ENCODE measurements around the gene SH3TC2. TPM values are rescaled to one million over a fixed set of nuclear protein-coding genes. Genes with fewer than 3 reads are reported as not detected.
A peak's percentile ranks its signal among the peaks of the same experiment; 100 is the strongest.

The SH3TC2 gene
- total and polyA plus RNA-seq, 4 donors, result 1.1 to 2.9 TPM; not detected in 2

DNA sequence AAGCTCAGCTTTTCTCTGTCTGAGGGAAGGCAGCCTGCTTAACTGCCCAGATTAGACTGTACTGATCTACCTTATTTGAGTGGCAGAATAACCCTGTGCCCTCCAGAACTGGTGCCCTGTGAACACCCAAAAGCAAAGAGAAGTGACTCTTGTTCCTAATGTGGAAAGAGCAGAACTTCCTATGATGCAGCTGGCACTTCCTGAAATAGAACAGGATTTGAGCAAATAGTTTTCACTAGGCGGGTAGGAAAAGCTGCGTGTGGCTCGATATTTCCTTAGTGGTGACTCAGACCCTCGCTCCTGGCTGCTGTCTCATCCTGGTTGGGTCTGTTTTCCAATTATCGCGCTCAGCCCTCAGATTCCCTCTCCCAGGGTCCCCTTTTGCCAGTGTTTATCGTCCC is 89.9 kb downstream of the SH3TC2 start:
- WGBS, 2 donors, result 4 to 5% methylated on average over 7 of the region's 7 CpGs
- Histone ChIP-seq H3K27ac (ENCODE audit: low read depth in 1 of 2, low read length in 2 of 2) (peak overlapping the region; percentile 74 to 91), H3K27me3 (ENCODE audit: control insufficient read depth in 1 of 2, insufficient read depth in 2 of 2, low read length in 1 of 2) (no peaks in the 10 kb centered on the region), H3K36me3 (ENCODE audit: control insufficient read depth in 1 of 2, insufficient read depth in 2 of 2, low read length in 1 of 2) (no peaks in the 10 kb centered on the region), H3K4me1 (ENCODE audit: control insufficient read depth in 1 of 2, insufficient read depth in 2 of 2, low read length in 2 of 2) (peaks cover 0 to 2% of the 10 kb centered on the region in 2 donors), H3K9me3 (ENCODE audit: control insufficient read depth, low read length) (no peaks in the 10 kb centered on the region), H3K4me3 (ENCODE audit: low read length in 2 of 2) (no peak overlapping the region)
- DNase-seq (peak; percentile 75 to 80), ATAC-seq (ENCODE audit: low FRiP score) (peak; percentile 79)
- intact Hi-C loops (cut with DNase I), result no loop called here

- ATAC-seq (ENCODE audit: low FRiP score) (no peak), DNase-seq (no peak)
- no peaks in the 10 kb centered on the region for H3K36me3 ChIP-seq (ENCODE audit: control insufficient read depth in 1 of 2, insufficient read depth in 2 of 2, low read length in 1 of 2)
- no peak overlapping the region for H3K4me3 ChIP-seq (ENCODE audit: low read length in 2 of 2)
- peaks cover 0 to 2% of the 10 kb centered on the region in 2 donors for H3K4me1 ChIP-seq (ENCODE audit: control insufficient read depth in 1 of 2, insufficient read depth in 2 of 2, low read length in 2 of 2)
- no peaks in the 10 kb centered on the region for H3K9me3 ChIP-seq (ENCODE audit: control insufficient read depth, low read length)
- no peaks in the 10 kb centered on the region for H3K27me3 ChIP-seq (ENCODE audit: control insufficient read depth in 1 of 2, insufficient read depth in 2 of 2, low read length in 1 of 2)
- H3K27ac ChIP-seq (ENCODE audit: low read depth in 1 of 2, low read length in 2 of 2), result peak overlapping the region; percentile 46 to 91
- intact Hi-C loops (cut with DNase I), result no loop called here
- WGBS, 2 donors, result 92% methylated on average over 4 of the region's 4 CpGs
These were observed 90.5 kb downstream of the SH3TC2 start for GRCh38 chr5:148972396-148972795.

DNA sequence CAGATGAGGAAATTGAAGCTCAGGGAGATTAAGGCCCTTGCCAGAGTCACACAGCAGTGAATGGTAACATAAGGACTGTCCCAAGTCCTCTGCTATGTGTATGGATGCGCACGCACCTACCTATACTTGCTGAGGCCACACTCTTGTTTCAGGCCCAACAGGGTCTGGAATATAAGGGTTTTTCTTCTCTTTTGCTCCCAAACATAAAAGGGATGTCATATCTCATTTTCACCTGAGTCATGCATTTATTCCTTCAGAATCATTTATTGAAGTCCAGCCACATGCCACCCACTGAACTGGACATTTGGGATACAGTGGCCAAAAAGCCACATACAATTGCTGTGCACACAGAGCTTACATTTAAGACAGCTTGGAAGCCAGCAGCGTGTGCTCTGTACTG is 92.0 kb downstream of the SH3TC2 start:
- no peaks in the 10 kb centered on the region for H3K27me3 ChIP-seq (ENCODE audit: control insufficient read depth in 1 of 2, insufficient read depth in 2 of 2, low read length in 1 of 2)
- DNase-seq, result no peak
- 90% methylated on average over 3 of the region's 3 CpGs for WGBS, 2 donors
- no peak for ATAC-seq (ENCODE audit: low FRiP score)
- no peak overlapping the region for H3K4me3 ChIP-seq (ENCODE audit: low read length in 2 of 2)
- H3K27ac ChIP-seq (ENCODE audit: low read depth in 1 of 2, low read length in 2 of 2), result peak overlapping the region in 1 of 2 donors; percentile 76
- H3K36me3 ChIP-seq (ENCODE audit: control insufficient read depth in 1 of 2, insufficient read depth in 2 of 2, low read length in 1 of 2), result no peaks in the 10 kb centered on the region
- H3K9me3 ChIP-seq (ENCODE audit: control insufficient read depth, low read length), result no peaks in the 10 kb centered on the region
- intact Hi-C loops (cut with DNase I), result no loop called here
- H3K4me1 ChIP-seq (ENCODE audit: control insufficient read depth in 1 of 2, insufficient read depth in 2 of 2, low read length in 2 of 2), result peaks cover 4 to 5% of the 10 kb centered on the region in 2 donors

DNA sequence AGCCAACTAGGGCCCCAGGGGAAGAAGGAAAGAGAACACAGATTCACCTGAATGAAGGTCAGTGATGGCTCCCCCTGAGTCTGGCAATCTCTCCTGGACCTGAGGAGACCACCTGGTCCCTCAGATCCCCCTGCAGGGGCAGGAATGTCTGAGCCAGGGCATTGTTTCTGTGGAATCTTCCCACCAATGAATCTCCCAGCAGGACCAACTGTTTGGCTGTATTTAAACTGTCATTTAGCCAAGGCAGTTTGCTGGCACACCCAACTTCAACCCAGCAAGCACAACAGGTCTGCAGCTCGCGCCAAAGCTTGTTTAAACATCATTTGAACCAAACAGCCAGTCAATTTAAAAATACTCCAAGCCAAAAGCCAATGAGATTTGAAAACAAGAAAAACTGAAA is 92.6 kb downstream of the SH3TC2 start:
- Histone ChIP-seq H3K36me3 (ENCODE audit: control insufficient read depth in 1 of 2, insufficient read depth in 2 of 2, low read length in 1 of 2) (no peaks in the 10 kb centered on the region), H3K9me3 (ENCODE audit: control insufficient read depth, low read length) (no peaks in the 10 kb centered on the region), H3K27me3 (ENCODE audit: control insufficient read depth in 1 of 2, insufficient read depth in 2 of 2, low read length in 1 of 2) (no peaks in the 10 kb centered on the region), H3K4me1 (ENCODE audit: control insufficient read depth in 1 of 2, insufficient read depth in 2 of 2, low read length in 2 of 2) (peaks cover 4 to 5% of the 10 kb centered on the region in 2 donors), H3K27ac (ENCODE audit: low read depth in 1 of 2, low read length in 2 of 2) (peak overlapping the region; percentile 30 to 97), H3K4me3 (ENCODE audit: low read length in 2 of 2) (no peak overlapping the region)
- intact Hi-C loops (cut with DNase I), result no loop called here
- ATAC-seq (ENCODE audit: low FRiP score) (no peak), DNase-seq (peak in 1 of 2 donors; percentile 58)
- WGBS, 2 donors, result 2 to 4% methylated on average over 2 of the region's 2 CpGs

GRCh38 chr5:148969291-148969690 is 93.6 kb downstream of the SH3TC2 start:
- DNase-seq, result no peak
- H3K27me3 ChIP-seq (ENCODE audit: control insufficient read depth in 1 of 2, insufficient read depth in 2 of 2, low read length in 1 of 2), result no peaks in the 10 kb centered on the region
- WGBS, 2 donors, result 59 to 62% methylated on average over 3 of the region's 3 CpGs
- ATAC-seq (ENCODE audit: low FRiP score), result no peak
- H3K36me3 ChIP-seq (ENCODE audit: control insufficient read depth in 1 of 2, insufficient read depth in 2 of 2, low read length in 1 of 2), result no peaks in the 10 kb centered on the region
- peaks cover 4 to 5% of the 10 kb centered on the region in 2 donors for H3K4me1 ChIP-seq (ENCODE audit: control insufficient read depth in 1 of 2, insufficient read depth in 2 of 2, low read length in 2 of 2)
- no peaks in the 10 kb centered on the region for H3K9me3 ChIP-seq (ENCODE audit: control insufficient read depth, low read length)
- peak overlapping the region; percentile 18 to 97 for H3K27ac ChIP-seq (ENCODE audit: low read depth in 1 of 2, low read length in 2 of 2)
- intact Hi-C loops (cut with DNase I), result loop anchor here (5.0 kb wide), 2 partner anchors 142 to 1067 kb away; partner anchors contain the start of gene ADRB2 (in 2 of the 2)
- H3K4me3 ChIP-seq (ENCODE audit: low read length in 2 of 2), result no peak overlapping the region

DNA sequence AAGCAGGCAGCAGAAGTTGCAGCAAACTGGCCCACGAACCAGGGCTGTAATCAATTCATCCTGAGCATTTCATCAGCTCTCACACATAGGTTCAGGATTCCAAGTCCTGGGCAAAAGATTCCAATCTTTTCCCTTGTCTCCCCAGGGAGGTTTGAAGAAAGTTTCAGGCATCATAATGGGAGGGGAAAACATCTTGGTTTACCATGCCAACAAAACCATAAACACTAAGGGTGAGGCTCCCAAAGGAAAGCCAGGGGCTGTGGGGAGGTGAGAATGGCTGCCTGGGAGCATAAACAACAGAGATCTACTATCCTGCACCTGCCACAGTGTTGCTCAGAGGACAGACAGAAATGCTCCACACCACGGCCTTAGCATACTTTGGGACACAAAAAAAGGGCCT is 94.6 kb downstream of the SH3TC2 start:
- WGBS, 2 donors, result 94 to 98% methylated on average over 2 of the region's 2 CpGs
- Histone ChIP-seq H3K36me3 (ENCODE audit: control insufficient read depth in 1 of 2, insufficient read depth in 2 of 2, low read length in 1 of 2) (no peaks in the 10 kb centered on the region), H3K4me1 (ENCODE audit: control insufficient read depth in 1 of 2, insufficient read depth in 2 of 2, low read length in 2 of 2) (peaks cover 4 to 5% of the 10 kb centered on the region in 2 donors), H3K9me3 (ENCODE audit: control insufficient read depth, low read length) (no peaks in the 10 kb centered on the region), H3K27ac (ENCODE audit: low read depth in 1 of 2, low read length in 2 of 2) (peak overlapping the region in 1 of 2 donors; percentile 41), H3K27me3 (ENCODE audit: control insufficient read depth in 1 of 2, insufficient read depth in 2 of 2, low read length in 1 of 2) (no peaks in the 10 kb centered on the region), H3K4me3 (ENCODE audit: low read length in 2 of 2) (no peak overlapping the region)
- intact Hi-C loops (cut with DNase I), result loop anchor here (5.0 kb wide), 2 partner anchors 141 to 1066 kb away; partner anchors contain the start of gene ADRB2 (in 2 of the 2)
- DNase-seq (no peak), ATAC-seq (ENCODE audit: low FRiP score) (no peak)

DNA sequence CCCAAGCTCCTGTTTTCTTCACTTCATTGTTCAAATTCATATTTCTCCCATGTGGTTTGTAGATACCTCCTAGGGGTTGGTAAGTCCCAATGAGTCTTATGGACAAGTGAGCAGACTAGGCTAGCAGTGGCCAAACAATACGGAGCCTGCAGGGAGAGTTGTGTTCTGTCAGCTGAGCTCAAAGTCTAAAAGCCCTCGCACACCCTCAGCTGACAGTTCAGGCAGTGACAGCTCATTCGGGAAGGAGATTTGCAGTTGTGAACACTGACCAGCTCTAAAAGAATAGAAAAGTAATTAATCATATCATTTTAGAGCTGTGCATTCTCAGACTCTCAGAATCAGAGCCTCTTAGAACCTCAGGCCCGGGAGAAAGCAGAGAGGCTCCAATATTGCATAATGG is 95.1 kb downstream of the SH3TC2 start:
- Histone ChIP-seq H3K27ac (ENCODE audit: low read depth in 1 of 2, low read length in 2 of 2) (peak overlapping the region in 1 of 2 donors; percentile 62), H3K9me3 (ENCODE audit: control insufficient read depth, low read length) (no peaks in the 10 kb centered on the region), H3K27me3 (ENCODE audit: control insufficient read depth in 1 of 2, insufficient read depth in 2 of 2, low read length in 1 of 2) (no peaks in the 10 kb centered on the region), H3K36me3 (ENCODE audit: control insufficient read depth in 1 of 2, insufficient read depth in 2 of 2, low read length in 1 of 2) (no peaks in the 10 kb centered on the region), H3K4me1 (ENCODE audit: control insufficient read depth in 1 of 2, insufficient read depth in 2 of 2, low read length in 2 of 2) (peaks cover 4 to 5% of the 10 kb centered on the region in 2 donors), H3K4me3 (ENCODE audit: low read length in 2 of 2) (no peak overlapping the region)
- DNase-seq (no peak), ATAC-seq (ENCODE audit: low FRiP score) (no peak)
- WGBS, 2 donors, result 60 to 77% methylated on average over 4 of the region's 4 CpGs
- intact Hi-C loops (cut with DNase I), result loop anchor here (5.0 kb wide), 2 partner anchors 140 to 1065 kb away; partner anchors contain the start of gene ADRB2 (in 2 of the 2)

DNA sequence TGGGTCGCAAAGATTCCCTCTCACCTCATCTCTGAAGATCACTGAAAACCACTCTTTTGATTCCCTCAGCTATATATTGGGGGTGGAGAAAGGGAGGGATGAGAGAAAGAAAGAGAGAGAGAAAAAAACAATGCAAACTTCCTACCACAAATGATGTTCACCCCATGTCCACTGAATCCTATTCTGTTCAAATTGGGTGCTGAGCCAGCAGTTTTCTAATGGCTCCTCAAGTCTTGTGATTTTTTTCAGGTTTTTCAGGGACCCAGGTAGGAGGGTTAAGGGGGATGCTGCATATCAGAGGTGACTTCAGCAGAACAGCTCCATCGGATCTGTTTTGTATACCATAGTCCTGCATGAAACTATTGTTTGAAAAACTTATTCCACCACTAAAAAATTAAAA is 95.9 kb downstream of the SH3TC2 start:
- intact Hi-C loops (cut with DNase I), result loop anchor here (5.0 kb wide), 2 partner anchors 140 to 1065 kb away; partner anchors contain the start of gene ADRB2 (in 2 of the 2)
- Histone ChIP-seq H3K4me3 (ENCODE audit: low read length in 2 of 2) (no peak overlapping the region), H3K27ac (ENCODE audit: low read depth in 1 of 2, low read length in 2 of 2) (peak overlapping the region in 1 of 2 donors; percentile 86), H3K9me3 (ENCODE audit: control insufficient read depth, low read length) (no peaks in the 10 kb centered on the region), H3K4me1 (ENCODE audit: control insufficient read depth in 1 of 2, insufficient read depth in 2 of 2, low read length in 2 of 2) (peaks cover 4 to 5% of the 10 kb centered on the region in 2 donors), H3K36me3 (ENCODE audit: control insufficient read depth in 1 of 2, insufficient read depth in 2 of 2, low read length in 1 of 2) (no peaks in the 10 kb centered on the region), H3K27me3 (ENCODE audit: control insufficient read depth in 1 of 2, insufficient read depth in 2 of 2, low read length in 1 of 2) (no peaks in the 10 kb centered on the region)
- no peak for ATAC-seq (ENCODE audit: low FRiP score)
- WGBS, 2 donors, result 98% methylated on average over 2 of the region's 2 CpGs
- no peak for DNase-seq

GRCh38 chr5:148966348-148966747 is 96.5 kb downstream of the SH3TC2 start:
- intact Hi-C loops (cut with DNase I), result loop anchor here (5.0 kb wide), 2 partner anchors 139 to 1064 kb away; partner anchors contain the start of gene ADRB2 (in 2 of the 2)
- Histone ChIP-seq H3K4me1 (ENCODE audit: control insufficient read depth in 1 of 2, insufficient read depth in 2 of 2, low read length in 2 of 2) (peaks cover 4 to 5% of the 10 kb centered on the region in 2 donors), H3K27me3 (ENCODE audit: control insufficient read depth in 1 of 2, insufficient read depth in 2 of 2, low read length in 1 of 2) (no peaks in the 10 kb centered on the region), H3K36me3 (ENCODE audit: control insufficient read depth in 1 of 2, insufficient read depth in 2 of 2, low read length in 1 of 2) (no peaks in the 10 kb centered on the region), H3K9me3 (ENCODE audit: control insufficient read depth, low read length) (no peaks in the 10 kb centered on the region), H3K27ac (ENCODE audit: low read depth in 1 of 2, low read length in 2 of 2) (peak overlapping the region; percentile 78 to 86), H3K4me3 (ENCODE audit: low read length in 2 of 2) (no peak overlapping the region)
- DNase-seq, result no peak
- WGBS, 2 donors, result 85 to 93% methylated on average over 4 of the region's 4 CpGs
- ATAC-seq (ENCODE audit: low FRiP score), result no peak

Measured in aorta (tissue), 5 donors.